ENCODE results near the gene CASP8AP2. TPM values are rescaled to one million over a fixed set of nuclear protein-coding genes. Genes with fewer than 3 reads are reported as not detected.

Gene CASP8AP2
- total RNA-seq, 1 experiment from 2014 or later: 27.9 TPM

GRCh38 chr6:89895276-89895874, 65.7 kb downstream of the CASP8AP2 start:
- ChIA-PET CTCF (interaction anchor here (0.5 to 1.4 kb wide), 2 partner anchors 45 to 228 kb away, joined by 3 to 8 read pairs; no protein-coding TSS in a partner anchor), POLR2A (interaction anchor here (0.6 kb wide), 1 partner anchor 76 kb away, joined by 3 read pairs; the partner anchor contains the start of gene MDN1)
- peak; percentile 69 for DNase-seq (ENCODE audit: low spot score)
- H3K4me3 Mint-ChIP-seq: no peak overlapping the region
- peaks cover 33% of the 10 kb centered on the region for H3K4me1 Mint-ChIP-seq
- H3K27me3 Mint-ChIP-seq (ENCODE audit: low read depth): peaks cover 44% of the 10 kb centered on the region
- no peak overlapping the region for H3K27ac Mint-ChIP-seq
- H3K36me3 Mint-ChIP-seq: no peaks in the 10 kb centered on the region
- no peaks in the 10 kb centered on the region for H3K9me3 Mint-ChIP-seq
- ATAC-seq: peak; percentile 96
- TF ChIP-seq MAX (CRISPR knock-in tag; IDR thresholded peaks at IDR 0.05): peak; percentile 45; the same call in 1 of the 2 replicates
- peak; percentile 80; the same call in 1 of the 2 replicates for TF ChIP-seq IRF1 (CRISPR knock-in tag; IDR thresholded peaks at IDR 0.05)
- no peak for TF ChIP-seq MXD4 (CRISPR knock-in tag; IDR thresholded peaks at IDR 0.05; ENCODE audit: borderline replicate concordance)
- peak; percentile 92 for TF ChIP-seq TCF7 (CRISPR knock-in tag; IDR thresholded peaks at IDR 0.05; ENCODE audit: low read depth)
- TF ChIP-seq FOXJ3 (CRISPR knock-in tag; IDR thresholded peaks at IDR 0.05; ENCODE audit: borderline replicate concordance): no peak
- TF ChIP-seq, protein P1, sequence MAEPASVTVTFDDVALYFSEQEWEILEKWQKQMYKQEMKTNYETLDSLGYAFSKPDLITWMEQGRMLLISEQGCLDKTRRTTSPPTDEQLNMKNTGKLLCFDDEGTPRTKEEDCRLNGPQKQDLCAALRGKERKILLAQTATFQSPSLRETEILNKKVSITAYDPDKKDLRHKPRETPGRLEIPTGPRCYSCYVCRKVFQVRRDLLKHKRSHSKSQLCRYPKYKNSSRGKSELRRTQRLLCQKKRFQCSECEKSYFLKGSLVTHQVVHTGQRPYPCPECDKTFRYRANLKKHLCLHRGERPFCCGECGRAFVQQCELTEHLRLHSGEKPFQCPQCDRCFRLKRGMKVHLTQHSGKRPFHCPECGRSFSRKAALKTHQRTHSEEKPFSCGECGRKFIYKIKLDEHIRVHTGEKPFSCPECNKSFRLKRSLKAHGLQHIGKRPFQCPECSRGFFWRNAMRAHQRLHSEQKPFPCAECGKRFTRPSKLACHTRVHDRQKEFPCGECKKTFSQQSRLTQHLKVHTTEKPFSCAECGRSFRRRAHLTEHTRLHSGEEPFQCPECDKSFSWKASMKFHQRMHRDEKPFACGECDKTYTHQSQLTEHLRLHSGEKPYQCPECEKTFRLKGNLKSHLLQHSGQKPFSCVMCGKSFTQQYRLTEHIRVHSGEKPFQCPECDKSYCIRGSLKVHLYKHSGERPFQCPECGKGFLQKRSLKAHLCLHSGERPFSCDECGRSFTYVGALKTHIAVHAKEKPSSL (CRISPR knock-in tag; conservative IDR thresholded peaks at IDR 0.05): no peak
- TF ChIP-seq NFYB (CRISPR knock-in tag; conservative IDR thresholded peaks at IDR 0.05; ENCODE audit: low read depth): peak; percentile 51; the same call in 1 of the 2 replicates
- peak; percentile 88 for TF ChIP-seq TEAD1 (CRISPR knock-in tag; IDR thresholded peaks at IDR 0.05)
- TF ChIP-seq JAZF1 (CRISPR knock-in tag; IDR thresholded peaks at IDR 0.05): no peak
- TF ChIP-seq ATF6 (CRISPR knock-in tag; IDR thresholded peaks at IDR 0.05): no peak
- peak; percentile 77; the same call in 1 of the 2 replicates for TF ChIP-seq USF1 (CRISPR knock-in tag; IDR thresholded peaks at IDR 0.05)
- TF ChIP-seq, protein P2, sequence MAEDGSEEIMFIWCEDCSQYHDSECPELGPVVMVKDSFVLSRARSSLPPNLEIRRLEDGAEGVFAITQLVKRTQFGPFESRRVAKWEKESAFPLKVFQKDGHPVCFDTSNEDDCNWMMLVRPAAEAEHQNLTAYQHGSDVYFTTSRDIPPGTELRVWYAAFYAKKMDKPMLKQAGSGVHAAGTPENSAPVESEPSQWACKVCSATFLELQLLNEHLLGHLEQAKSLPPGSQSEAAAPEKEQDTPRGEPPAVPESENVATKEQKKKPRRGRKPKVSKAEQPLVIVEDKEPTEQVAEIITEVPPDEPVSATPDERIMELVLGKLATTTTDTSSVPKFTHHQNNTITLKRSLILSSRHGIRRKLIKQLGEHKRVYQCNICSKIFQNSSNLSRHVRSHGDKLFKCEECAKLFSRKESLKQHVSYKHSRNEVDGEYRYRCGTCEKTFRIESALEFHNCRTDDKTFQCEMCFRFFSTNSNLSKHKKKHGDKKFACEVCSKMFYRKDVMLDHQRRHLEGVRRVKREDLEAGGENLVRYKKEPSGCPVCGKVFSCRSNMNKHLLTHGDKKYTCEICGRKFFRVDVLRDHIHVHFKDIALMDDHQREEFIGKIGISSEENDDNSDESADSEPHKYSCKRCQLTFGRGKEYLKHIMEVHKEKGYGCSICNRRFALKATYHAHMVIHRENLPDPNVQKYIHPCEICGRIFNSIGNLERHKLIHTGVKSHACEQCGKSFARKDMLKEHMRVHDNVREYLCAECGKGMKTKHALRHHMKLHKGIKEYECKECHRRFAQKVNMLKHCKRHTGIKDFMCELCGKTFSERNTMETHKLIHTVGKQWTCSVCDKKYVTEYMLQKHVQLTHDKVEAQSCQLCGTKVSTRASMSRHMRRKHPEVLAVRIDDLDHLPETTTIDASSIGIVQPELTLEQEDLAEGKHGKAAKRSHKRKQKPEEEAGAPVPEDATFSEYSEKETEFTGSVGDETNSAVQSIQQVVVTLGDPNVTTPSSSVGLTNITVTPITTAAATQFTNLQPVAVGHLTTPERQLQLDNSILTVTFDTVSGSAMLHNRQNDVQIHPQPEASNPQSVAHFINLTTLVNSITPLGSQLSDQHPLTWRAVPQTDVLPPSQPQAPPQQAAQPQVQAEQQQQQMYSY (CRISPR knock-in tag; IDR thresholded peaks at IDR 0.05): peak; percentile 41; the same call in 1 of the 2 replicates
- TF ChIP-seq, protein P3, sequence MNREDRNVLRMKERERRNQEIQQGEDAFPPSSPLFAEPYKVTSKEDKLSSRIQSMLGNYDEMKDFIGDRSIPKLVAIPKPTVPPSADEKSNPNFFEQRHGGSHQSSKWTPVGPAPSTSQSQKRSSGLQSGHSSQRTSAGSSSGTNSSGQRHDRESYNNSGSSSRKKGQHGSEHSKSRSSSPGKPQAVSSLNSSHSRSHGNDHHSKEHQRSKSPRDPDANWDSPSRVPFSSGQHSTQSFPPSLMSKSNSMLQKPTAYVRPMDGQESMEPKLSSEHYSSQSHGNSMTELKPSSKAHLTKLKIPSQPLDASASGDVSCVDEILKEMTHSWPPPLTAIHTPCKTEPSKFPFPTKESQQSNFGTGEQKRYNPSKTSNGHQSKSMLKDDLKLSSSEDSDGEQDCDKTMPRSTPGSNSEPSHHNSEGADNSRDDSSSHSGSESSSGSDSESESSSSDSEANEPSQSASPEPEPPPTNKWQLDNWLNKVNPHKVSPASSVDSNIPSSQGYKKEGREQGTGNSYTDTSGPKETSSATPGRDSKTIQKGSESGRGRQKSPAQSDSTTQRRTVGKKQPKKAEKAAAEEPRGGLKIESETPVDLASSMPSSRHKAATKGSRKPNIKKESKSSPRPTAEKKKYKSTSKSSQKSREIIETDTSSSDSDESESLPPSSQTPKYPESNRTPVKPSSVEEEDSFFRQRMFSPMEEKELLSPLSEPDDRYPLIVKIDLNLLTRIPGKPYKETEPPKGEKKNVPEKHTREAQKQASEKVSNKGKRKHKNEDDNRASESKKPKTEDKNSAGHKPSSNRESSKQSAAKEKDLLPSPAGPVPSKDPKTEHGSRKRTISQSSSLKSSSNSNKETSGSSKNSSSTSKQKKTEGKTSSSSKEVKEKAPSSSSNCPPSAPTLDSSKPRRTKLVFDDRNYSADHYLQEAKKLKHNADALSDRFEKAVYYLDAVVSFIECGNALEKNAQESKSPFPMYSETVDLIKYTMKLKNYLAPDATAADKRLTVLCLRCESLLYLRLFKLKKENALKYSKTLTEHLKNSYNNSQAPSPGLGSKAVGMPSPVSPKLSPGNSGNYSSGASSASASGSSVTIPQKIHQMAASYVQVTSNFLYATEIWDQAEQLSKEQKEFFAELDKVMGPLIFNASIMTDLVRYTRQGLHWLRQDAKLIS (CRISPR knock-in tag; IDR thresholded peaks at IDR 0.05; ENCODE audit: borderline replicate concordance): 0 out of 2 replicates have a peak, but pooled peaks have one; percentile 48
- TF ChIP-seq MYBL2 (CRISPR knock-in tag; IDR thresholded peaks at IDR 0.05): peak; percentile 84
- no peak for TF ChIP-seq ZNF138 (CRISPR knock-in tag; conservative IDR thresholded peaks at IDR 0.05)
- TF ChIP-seq, protein P4, sequence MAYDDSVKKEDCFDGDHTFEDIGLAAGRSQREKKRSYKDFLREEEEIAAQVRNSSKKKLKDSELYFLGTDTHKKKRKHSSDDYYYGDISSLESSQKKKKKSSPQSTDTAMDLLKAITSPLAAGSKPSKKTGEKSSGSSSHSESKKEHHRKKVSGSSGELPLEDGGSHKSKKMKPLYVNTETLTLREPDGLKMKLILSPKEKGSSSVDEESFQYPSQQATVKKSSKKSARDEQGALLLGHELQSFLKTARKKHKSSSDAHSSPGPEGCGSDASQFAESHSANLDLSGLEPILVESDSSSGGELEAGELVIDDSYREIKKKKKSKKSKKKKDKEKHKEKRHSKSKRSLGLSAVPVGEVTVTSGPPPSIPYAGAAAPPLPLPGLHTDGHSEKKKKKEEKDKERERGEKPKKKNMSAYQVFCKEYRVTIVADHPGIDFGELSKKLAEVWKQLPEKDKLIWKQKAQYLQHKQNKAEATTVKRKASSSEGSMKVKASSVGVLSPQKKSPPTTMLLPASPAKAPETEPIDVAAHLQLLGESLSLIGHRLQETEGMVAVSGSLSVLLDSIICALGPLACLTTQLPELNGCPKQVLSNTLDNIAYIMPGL (CRISPR knock-in tag; IDR thresholded peaks at IDR 0.05): no peak
- 0 out of 2 replicates have a peak, but pooled peaks have one; percentile 39 for TF ChIP-seq NR3C1 (CRISPR knock-in tag; conservative IDR thresholded peaks at IDR 0.05; ENCODE audit: low read depth)
- TF ChIP-seq ETV6 (CRISPR knock-in tag; IDR thresholded peaks at IDR 0.05): peak; percentile 31; the same call in 1 of the 2 replicates
- TF ChIP-seq ELF4 (CRISPR knock-in tag; IDR thresholded peaks at IDR 0.05; ENCODE audit: low read depth): no peak

Data from WTC11 (cell line).